DOHH2 (cell line): ENCODE measurements around the gene TJP1.

ENCODE experiments used
- H3F3A ChIP-seq: fragments of 200-600 bp; sonication (generic), shearing (Covaris generic); 2 replicates; pipeline ENCODE4 v1.6.0; 2016; ENCODE audit warnings: antibody characterized with exemption, mild to moderate bottlenecking; ENCODE audit not compliant: control insufficient read depth, insufficient read depth
- H3K27ac ChIP-seq: fragments of 200-600 bp; sonication (generic); 2 replicates; pipeline ENCODE4 v1.5.1; 2014; ENCODE audit warnings: low read depth, mild to moderate bottlenecking, low read length, moderate library complexity
- H3K27me3 ChIP-seq: fragments of 200-600 bp; sonication (generic); 2 replicates; pipeline ENCODE4 v1.6.1; 2014; ENCODE audit warnings: mild to moderate bottlenecking, low read length, mixed read lengths; ENCODE audit not compliant: control insufficient read depth
- H3K36me3 ChIP-seq: fragments of 200-600 bp; sonication (generic); 2 replicates; pipeline ENCODE4 v1.6.1; 2014; ENCODE audit warnings: mild to moderate bottlenecking, low read length, moderate library complexity, mixed read lengths; ENCODE audit not compliant: control insufficient read depth
- H3K4me1 ChIP-seq: fragments of 200-600 bp; sonication (generic); 2 replicates; pipeline ENCODE4 v1.6.1; 2014; ENCODE audit warnings: mild to moderate bottlenecking, low read length, mixed read lengths; ENCODE audit not compliant: control insufficient read depth
- H3K4me2 ChIP-seq: fragments of 200-600 bp; sonication (generic); 2 replicates; pipeline ENCODE4 v1.6.0; 2014; ENCODE audit warnings: mild to moderate bottlenecking, low read length, moderate library complexity
- H3K4me3 ChIP-seq: fragments of 200-600 bp; sonication (generic); 2 replicates; pipeline ENCODE4 v1.5.1; 2014; ENCODE audit warnings: mild to moderate bottlenecking, low read length, mixed read lengths
- H3K79me2 ChIP-seq: fragments of 200-600 bp; sonication (generic); 2 replicates; pipeline ENCODE4 v1.6.1; 2014; ENCODE audit warnings: mild to moderate bottlenecking, low read length, mixed read lengths; ENCODE audit not compliant: control insufficient read depth
- H3K9me2 ChIP-seq: fragments of 200-600 bp; sonication (generic); replicated peaks from 2 replicates; pipeline ENCODE4 v1.6.1; 2014; ENCODE audit warnings: mild to moderate bottlenecking, low read length, mixed read lengths; ENCODE audit not compliant: control insufficient read depth
- H3K9me3 ChIP-seq: fragments of 200-600 bp; sonication (generic); 2 replicates; pipeline ENCODE4 v1.6.1; 2014; ENCODE audit warnings: antibody characterized with exemption, low read length, mixed read lengths; ENCODE audit not compliant: control insufficient read depth, insufficient read depth
- H4K20me1 ChIP-seq: fragments of 200-600 bp; sonication (generic); 2 replicates; pipeline ENCODE4 v1.6.0; 2014; ENCODE audit warnings: low read depth, mild to moderate bottlenecking, antibody characterized with exemption, low read length, moderate library complexity; ENCODE audit not compliant: control insufficient read depth, insufficient read depth
- EZH2phosphoT487 ChIP-seq: fragments of 200-600 bp; sonication (generic); IDR thresholded peaks from 2 replicates; pipeline ENCODE4 v1.6.1; 2017; ENCODE audit warnings: borderline replicate concordance, mild to moderate bottlenecking, antibody characterized with exemption, low read length, moderate library complexity, mixed read lengths
- TF ChIP-seq, protein P1 (sequence below): fragments of 200-600 bp; sonication (generic); IDR thresholded peaks from one replicate; pipeline ENCODE4 v1.5.1; 2014; ENCODE audit warnings: antibody characterized with exemption, mild to moderate bottlenecking, low read depth, low read length; ENCODE audit not compliant: poor library complexity, severe bottlenecking

TJP1 gene

GRCh38 chr15:29692527-29692926, 129.7 kb downstream of the TJP1 start:
- TF ChIP-seq, protein P1, sequence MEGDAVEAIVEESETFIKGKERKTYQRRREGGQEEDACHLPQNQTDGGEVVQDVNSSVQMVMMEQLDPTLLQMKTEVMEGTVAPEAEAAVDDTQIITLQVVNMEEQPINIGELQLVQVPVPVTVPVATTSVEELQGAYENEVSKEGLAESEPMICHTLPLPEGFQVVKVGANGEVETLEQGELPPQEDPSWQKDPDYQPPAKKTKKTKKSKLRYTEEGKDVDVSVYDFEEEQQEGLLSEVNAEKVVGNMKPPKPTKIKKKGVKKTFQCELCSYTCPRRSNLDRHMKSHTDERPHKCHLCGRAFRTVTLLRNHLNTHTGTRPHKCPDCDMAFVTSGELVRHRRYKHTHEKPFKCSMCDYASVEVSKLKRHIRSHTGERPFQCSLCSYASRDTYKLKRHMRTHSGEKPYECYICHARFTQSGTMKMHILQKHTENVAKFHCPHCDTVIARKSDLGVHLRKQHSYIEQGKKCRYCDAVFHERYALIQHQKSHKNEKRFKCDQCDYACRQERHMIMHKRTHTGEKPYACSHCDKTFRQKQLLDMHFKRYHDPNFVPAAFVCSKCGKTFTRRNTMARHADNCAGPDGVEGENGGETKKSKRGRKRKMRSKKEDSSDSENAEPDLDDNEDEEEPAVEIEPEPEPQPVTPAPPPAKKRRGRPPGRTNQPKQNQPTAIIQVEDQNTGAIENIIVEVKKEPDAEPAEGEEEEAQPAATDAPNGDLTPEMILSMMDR: no peak
- no peak for TF ChIP-seq EZH2phosphoT487
- Histone ChIP-seq H3K9me2 (no peaks in the 10 kb centered on the region), H3K9me3 (no peaks in the 10 kb centered on the region), H3F3A (no peaks in the 10 kb centered on the region), H3K36me3 (no peaks in the 10 kb centered on the region), H3K79me2 (no peaks in the 10 kb centered on the region), H4K20me1 (no peaks in the 10 kb centered on the region), H3K4me2 (no peak overlapping the region), H3K4me1 (no peaks in the 10 kb centered on the region), H3K4me3 (no peak overlapping the region), H3K27me3 (peaks cover 3% of the 10 kb centered on the region; the same call in 1 of the 2 replicates), H3K27ac (no peak overlapping the region)

GRCh38 chr15:29690765-29691475, 131.3 kb downstream of the TJP1 start:
- Histone ChIP-seq H3K79me2 (no peaks in the 10 kb centered on the region), H4K20me1 (no peaks in the 10 kb centered on the region), H3K4me3 (no peak overlapping the region), H3F3A (no peaks in the 10 kb centered on the region), H3K4me2 (no peak overlapping the region), H3K27me3 (peaks cover 3% of the 10 kb centered on the region; the same call in 1 of the 2 replicates), H3K9me2 (no peaks in the 10 kb centered on the region), H3K36me3 (no peaks in the 10 kb centered on the region), H3K27ac (no peak overlapping the region), H3K4me1 (no peaks in the 10 kb centered on the region), H3K9me3 (no peaks in the 10 kb centered on the region; the same call in 1 of the 2 replicates)
- TF ChIP-seq, protein P1: no peak
- no peak for TF ChIP-seq EZH2phosphoT487

DNA sequence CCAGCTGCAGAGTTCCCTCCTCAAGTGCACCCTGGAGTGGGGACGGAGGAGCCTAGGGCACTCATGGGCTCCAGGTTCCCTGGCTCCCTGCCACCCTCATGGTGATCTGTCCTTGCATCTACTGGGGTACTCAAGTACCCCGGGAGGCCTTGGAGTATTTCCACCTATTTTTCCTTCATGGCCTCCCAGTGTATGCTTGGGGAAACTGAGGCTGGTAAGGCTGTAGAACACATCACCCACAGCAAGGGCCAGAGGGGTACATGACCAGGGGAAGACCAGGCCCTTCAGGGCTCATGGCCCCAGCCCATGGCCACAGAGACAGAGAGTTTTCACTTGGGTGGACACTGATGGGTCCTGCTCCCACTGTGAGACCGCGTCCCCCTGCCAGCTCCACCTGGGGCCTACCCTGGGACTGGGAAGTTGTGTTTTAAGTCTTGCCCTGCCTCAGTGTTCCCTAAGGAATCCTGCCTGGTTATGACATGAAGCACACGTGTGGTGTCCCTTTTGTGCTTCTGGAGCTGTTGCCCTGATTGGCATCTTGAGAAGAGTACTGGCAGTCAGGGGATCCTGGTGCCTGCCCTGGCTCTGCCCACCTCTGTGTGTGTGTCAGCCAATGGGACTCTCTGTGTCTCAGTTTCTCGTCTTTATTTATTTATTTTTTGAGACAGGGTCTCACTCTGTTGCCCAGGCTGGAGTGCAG, 132.8 kb downstream of the TJP1 start:
- Histone ChIP-seq H3K4me2 (no peak overlapping the region), H3K9me3 (no peaks in the 10 kb centered on the region; the same call in 1 of the 2 replicates), H3F3A (no peaks in the 10 kb centered on the region), H3K36me3 (no peaks in the 10 kb centered on the region), H3K9me2 (no peaks in the 10 kb centered on the region), H3K27me3 (peaks cover 3% of the 10 kb centered on the region; the same call in 1 of the 2 replicates), H3K79me2 (no peaks in the 10 kb centered on the region), H3K27ac (no peak overlapping the region), H3K4me1 (no peaks in the 10 kb centered on the region), H3K4me3 (no peak overlapping the region), H4K20me1 (no peaks in the 10 kb centered on the region)
- TF ChIP-seq EZH2phosphoT487: no peak
- TF ChIP-seq, protein P1: no peak
